ENCODE data around the gene FAM221A.

DNA sequence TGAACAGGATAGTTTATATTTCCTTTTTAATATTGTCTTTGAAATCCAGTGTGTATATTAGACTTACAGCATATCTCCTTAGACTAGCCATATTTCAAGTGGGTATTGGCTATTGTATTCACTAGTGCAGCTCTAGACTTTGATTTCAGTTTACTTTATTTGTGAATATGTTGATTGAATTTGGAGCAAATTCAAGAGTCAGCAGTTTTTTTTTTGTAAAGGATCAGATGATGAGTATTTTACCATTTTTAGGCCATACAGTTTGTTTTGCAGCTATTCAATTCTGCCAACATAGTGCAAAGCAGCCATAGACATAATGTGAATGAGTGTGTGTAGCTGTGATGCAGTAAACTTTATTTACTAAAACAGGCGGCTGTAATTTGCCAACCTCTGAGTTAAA is 34.6 kb downstream of the FAM221A start:
- TF ChIP-seq, protein P1, sequence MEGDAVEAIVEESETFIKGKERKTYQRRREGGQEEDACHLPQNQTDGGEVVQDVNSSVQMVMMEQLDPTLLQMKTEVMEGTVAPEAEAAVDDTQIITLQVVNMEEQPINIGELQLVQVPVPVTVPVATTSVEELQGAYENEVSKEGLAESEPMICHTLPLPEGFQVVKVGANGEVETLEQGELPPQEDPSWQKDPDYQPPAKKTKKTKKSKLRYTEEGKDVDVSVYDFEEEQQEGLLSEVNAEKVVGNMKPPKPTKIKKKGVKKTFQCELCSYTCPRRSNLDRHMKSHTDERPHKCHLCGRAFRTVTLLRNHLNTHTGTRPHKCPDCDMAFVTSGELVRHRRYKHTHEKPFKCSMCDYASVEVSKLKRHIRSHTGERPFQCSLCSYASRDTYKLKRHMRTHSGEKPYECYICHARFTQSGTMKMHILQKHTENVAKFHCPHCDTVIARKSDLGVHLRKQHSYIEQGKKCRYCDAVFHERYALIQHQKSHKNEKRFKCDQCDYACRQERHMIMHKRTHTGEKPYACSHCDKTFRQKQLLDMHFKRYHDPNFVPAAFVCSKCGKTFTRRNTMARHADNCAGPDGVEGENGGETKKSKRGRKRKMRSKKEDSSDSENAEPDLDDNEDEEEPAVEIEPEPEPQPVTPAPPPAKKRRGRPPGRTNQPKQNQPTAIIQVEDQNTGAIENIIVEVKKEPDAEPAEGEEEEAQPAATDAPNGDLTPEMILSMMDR (IDR thresholded peaks at IDR 0.05; ENCODE audit: borderline replicate concordance, extremely low read depth, low read length, poor library complexity, severe bottlenecking): no peak
- TF ChIP-seq EZH2 (IDR thresholded peaks at IDR 0.05; ENCODE audit: borderline replicate concordance, low read depth, low read length, severe bottlenecking): no peak

Measured in DND-41 (cell line).